ENCODE data around the gene SMC5.
A peak's percentile ranks its signal among the peaks of the same experiment; 100 is the strongest.
"Not testable (repeated sequence)": the region's sequence is repeated elsewhere in the genome, so short reads cannot be mapped to it uniquely, and the experiment has no call there.

The SMC5 gene

DNA sequence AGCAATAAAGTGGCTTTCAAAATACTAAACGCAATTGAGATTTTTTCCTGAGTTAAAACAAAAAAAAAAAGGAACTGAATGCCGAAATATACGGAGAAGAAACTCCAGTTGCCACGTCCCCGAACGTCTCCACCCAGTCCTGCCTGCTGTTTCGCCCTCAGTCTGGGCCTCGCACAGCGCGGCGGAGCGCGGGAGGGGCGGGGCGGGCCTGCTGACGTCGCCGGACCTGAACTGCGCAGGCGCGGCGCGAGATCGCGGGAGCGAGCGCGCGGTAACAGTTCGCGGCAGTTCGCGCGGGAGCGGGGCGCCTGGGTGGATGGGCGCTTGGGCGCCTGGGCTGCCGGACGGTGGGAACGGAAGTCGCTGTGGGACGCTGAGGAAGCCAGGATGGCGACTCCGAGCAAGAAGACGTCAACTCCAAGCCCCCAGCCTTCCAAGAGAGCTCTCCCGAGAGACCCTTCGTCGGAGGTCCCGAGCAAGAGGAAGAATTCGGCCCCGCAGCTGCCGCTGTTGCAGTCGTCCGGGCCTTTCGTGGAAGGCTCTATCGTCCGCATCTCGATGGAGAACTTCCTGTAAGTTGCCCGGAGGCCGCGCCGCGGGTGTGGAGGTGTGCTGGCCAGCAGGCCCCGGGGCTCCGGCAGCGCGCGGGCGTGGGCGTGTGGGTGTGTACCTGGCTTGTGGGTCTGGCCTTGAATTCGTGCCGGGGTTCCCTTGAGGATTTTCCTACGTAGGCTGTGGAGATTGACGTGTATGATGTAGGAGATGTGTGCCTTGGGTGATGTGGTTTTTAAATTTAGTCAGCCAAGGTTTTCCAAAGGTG is at the start of gene SMC5:
Gene SMC5, plus strand, starts transcription at position 287 of the 820 bp plus-strand sequence. Its CDS starts 101 bp downstream, at position 388.
- peak; percentile 89 for DNase-seq

DNA sequence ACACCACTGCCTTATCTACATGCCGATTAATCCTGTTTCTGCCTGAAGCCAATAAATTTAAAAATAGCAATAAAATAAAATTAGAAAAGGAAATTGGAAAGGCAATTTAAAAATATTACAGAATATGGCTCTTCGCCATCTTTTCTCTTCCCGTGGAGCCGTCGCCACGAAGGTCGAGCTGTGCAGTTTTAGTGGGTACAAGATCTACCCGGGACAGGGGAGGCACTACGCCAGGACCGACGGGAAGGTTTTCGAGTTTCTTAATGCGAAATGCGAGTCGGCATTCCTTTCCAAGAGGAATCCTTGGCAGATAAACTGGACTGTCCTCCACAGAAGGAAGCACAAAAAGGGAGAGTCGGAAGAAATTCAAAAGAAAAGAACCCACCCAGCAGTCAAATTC is 41.7 kb upstream of the SMC5 start:
- DNase-seq, result no peak

DNA sequence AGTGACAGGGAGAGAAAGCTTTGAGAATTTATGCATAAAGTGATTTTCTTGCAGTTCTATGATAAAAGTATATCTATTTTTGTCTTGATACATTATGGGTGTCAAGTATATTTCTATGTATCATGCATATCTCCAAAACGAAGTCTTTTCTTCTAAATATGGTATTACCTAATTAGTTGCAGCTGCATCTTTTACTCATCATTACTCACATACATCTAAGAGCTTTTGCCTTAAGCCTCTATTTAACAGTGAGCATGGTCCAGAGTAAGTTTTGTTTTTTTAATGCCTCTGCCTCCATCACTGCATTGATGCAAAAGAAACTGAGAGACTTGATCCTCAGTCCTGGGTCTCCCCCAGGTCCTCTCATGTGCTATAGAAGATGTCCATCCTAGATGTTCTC is 40.0 kb upstream of the SMC5 start:
- no peak for DNase-seq

DNA sequence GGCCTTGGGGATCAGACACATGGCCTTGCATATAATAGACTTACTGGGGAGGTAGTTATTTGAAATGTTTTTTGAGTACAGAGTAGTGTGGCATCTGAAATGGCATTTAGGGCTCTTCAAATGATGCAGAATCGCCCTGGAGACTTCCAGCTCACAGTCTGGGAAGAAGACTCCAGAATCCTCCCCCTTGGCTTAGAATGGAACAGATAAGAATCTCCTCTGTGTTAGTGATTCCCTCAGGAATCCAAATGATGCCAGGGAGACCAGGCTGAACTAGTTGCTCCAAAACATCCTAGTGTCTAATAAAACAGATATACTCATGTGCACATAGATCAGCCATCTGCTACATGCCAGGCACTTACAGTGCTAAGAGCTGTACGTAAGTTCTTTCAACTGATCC is 38.6 kb upstream of the SMC5 start:
- no peak for DNase-seq

DNA sequence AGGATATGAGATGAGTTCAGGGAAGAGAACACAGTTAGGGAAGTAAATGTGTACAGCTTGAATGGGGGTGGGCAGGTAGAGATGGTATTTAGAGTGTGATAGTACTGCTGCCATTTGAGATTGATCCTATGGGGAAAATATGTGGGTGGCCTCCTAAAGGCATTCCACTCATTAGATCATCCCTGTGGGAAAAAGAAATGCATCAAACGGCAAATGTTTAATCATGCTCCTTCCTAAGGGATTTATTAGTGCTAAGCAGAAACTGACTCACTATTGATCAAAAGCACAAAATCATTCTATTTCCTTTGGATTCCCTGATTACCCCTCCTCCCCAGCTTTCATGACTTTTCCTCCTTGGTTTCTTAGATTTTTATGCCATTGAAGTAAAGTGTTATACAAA is 36.4 kb upstream of the SMC5 start:
- no peak for DNase-seq

DNA sequence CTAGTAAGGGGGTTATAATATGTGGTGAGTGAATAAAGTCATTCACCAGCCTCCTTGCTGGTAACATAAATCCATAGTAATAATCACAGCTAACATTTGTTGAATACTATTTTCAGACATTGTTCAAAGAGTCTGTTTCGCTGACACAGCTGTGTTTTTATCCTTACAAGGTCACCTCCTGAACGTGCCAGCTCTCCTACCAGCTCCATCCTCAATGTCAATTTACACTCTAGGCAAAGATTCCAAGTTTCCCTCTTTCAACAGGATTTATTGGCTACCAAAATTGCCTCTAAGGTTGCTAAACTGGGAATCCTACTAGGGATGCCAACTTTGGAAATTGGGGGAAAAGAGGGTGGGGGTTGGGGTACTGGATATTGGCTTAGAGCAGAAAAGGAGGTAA is 30.7 kb upstream of the SMC5 start:
- no peak for DNase-seq

DNA sequence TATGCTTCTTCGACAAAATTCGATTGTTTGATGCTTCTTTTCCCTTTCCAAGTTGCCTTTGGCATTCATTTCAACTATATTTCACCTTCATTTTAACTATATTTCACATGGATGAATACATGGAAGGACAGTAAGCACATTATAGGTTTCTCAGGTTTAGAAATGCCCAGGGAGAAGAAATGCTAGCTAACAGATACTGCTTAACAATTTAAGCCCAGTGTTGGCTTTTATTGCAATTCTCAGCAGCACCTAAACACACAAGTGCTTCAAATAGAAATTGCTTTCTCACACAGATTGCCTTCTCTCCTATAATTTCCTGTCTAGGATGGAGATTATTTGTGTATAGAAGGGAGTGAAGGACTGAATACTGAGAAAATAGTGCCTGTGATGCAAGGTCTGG is 30.2 kb upstream of the SMC5 start:
- no peak for DNase-seq

DNA sequence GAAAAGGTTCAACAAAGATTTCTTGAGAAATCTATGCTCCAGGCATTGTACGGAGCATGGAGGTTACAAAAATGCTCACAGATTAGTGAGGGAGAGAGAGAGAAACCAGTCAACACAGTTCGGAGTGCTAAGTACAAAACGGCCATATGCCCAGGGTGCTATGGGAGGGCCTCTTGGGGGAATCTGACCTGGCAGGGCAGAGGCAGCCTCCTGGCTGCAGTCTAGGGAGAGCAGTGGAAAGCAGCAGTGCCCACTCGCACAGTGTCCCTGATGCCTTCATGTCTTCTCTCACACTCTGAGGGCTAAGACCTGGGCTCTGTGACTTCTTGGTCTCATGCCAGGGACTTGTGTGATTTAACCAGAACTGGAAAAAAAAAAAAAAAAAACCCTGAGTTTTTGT is 29.8 kb upstream of the SMC5 start:
- DNase-seq, result no peak

DNA sequence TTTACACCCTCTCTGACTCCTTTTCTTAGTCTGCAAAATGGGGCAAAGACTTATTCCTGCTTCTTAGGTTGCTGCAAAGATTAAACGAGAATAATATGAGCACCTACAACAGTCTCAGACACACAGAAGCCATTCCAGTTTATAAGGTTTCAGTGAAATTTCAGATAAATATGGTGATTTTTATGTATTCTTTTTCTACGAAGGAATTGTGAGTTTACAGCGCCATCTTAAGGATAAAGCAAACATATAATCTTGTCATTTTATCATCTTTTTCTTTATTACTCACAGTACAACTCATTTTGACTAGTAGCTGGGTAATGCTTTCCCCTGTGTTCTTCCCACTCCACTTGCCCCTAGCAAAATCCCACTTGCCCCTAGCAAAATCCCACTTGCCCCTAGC is 29.2 kb upstream of the SMC5 start:
- DNase-seq, result no peak

DNA sequence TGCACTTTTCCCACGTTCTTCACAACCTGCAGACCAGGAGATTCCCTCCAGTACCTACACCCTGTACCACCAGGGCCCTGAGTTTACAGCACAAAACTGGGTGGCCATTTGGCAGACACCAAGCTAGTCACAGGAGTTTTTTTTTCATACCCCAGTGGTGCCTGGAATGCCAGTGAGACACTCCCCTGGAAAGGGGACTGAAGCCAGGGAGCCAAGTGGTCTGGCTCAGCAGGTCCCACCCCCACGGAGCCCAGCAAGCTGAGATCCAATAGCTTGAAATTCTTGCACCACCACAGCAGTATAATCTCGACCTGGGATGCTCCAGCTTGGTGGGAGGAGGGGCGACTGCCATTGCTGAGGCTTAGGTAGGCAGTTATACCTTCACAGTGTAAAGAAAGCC is 26.3 kb upstream of the SMC5 start:
- no peak for DNase-seq

DNA sequence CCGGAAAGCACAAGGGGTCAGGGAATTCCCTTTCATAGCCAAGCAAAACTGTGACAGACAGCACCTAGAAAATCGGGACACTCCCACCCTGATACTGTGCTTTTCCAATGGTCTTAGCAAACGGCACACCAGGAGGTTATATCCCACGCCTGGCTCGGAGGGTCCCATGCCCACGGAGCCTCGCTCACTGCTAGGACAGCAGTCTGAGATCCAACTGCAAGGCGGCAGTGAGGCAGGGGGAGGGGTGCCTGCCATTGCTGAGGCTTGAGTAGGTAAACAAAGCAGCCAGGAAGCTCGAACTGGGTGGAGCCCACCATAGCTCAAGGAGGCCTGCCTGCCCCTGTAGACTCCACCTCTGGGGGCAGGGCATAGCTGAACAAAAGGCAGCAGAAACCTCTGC is 24.6 kb upstream of the SMC5 start:
- DNase-seq, result not testable (repeated sequence)

DNA sequence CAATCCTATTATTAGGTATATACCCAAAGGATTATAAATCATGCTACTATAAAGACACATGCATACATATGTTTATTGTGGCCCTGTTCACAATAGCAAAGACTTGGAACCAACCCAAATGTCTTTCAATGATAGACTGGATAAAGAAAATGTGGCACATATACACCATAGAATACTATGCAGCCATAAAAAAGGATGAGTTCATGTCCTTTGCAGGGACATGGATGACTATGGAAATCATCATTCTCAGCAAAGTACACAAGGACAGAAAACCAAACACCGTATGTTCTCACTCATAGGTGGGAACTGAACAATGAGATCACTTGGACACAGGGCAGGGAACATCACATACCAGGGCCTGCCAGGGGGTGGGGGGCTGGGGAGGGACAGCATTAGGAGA is 12.8 kb upstream of the SMC5 start:
- DNase-seq, result not testable (repeated sequence)

DNA sequence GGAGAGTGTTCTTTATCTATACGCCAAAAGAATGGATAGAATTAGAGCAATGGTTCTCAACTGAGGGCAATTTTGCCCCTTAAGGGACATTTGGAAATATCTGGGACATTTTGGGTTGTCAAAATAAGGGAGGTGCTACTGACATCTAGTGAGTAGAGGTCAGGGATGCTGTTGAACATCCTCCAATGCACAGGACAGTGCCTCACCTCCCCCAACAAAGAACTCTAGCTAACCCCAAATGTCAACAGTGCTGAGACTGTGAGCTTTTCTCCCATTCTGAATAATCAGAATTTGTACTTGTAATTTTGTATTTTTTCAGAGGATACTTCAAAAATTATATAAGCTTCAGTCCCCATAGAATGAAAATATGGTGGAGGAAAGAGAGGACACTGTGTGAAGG is 8.6 kb upstream of the SMC5 start:
- no peak for DNase-seq

DNA sequence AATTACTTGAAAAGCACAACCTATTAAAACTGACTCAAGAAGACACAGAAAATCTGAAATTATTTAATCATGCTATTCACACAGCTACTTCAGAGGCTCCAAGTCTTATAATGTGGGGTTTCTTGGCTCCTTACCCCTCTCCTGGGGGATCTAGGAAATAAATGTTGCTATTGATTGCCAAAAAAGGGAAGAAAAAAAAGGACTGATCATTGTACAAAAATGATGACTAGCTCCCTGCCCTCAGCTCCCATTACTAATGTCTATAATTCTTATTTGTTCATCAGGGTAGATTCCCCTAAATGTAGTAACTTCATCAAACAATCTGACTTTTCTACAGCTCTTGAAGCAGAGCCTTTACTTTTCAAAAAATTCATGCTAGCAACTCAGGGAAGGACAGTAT is 3.3 kb upstream of the SMC5 start:
- no peak for DNase-seq

DNA sequence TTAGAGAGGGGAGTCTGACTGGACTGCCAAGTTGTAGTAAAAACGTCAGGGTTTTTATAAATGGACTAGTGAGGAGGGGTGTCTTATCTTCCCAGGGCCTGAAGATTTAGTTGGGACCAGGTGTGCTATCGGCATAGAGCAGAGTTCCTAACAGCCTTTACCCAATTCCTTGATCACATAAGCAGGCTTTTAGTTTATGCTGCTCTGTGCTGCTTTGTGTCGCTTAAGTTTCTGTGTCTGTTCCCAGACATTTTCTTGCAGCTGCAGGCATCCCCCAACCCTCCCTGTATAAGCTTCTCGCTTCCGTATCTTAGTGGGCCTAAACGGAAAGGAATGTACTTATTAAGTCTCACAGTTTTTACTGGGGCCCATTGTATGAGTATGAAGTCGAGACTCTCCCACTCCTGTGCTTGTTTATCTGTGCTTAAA is 2.6 kb upstream of the SMC5 start:
- DNase-seq, result no peak

DNA sequence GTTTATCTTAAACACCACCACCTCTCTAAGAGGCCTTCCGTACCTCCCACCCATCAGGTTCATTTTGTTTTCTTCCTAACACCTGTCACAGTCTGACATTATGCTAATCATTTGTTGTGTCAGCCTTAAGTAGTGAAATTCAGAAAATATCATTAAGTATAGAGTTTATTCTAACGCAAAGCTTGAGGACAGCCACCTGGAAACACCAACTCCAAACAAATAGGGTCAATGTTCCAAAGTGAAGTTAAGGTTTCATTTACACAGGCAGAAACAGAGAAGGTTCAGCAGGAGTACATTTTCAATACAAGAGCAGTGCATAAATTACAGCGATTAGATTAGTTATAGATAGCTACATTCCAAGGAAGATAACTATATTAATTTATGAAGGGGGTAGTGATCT is 1.3 kb upstream of the SMC5 start:
- DNase-seq, result no peak

DNA sequence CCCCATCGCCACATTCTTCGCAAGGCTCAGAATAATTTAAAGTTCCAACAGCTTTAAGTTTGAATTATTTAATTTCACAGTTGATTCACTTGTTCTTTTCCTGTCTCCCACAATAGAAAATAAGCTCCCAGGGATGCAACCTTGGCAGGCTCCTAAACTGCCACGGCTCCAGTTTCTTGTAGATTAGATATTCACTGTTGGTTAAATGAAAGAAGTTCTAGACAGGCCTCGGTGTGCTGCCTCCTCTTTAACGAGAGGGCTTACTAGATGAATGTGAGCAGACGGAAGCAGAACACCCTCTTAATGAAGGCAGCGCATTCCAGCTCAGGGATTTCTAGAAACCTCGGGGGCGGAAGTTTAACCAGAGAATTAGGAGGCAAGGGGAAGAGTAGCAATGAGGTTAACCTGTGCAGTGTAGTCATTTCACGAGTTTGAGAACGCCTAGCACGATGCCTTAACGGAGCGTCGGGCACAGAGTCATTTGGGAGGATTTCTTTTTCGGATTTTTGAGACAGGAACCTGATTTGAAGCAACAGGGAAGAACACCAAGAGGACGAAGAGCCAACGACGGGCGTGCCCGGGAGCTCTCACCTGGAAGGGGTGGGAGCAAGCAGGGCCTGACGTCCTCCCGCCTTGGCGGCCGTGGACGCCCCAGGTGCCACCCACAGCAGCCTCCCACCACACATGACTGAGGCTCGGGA is 637 bp upstream of the SMC5 start:
- DNase-seq, result no peak

DNA sequence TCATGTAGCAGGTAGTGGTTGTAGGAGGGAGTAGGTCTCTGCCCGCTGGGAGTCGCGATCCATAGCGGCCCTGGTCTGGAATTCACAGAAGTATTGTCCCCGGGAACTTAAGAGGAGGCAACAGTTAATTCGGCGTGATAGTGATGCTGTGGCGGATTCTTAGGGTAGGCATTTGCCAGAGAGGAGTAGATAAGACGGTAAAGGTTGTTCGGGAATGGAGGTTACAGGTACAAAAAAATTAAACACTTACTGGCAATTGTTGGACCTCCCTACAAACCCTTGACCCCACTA is 679 bp downstream of the SMC5 start:
- no peak for DNase-seq

DNA sequence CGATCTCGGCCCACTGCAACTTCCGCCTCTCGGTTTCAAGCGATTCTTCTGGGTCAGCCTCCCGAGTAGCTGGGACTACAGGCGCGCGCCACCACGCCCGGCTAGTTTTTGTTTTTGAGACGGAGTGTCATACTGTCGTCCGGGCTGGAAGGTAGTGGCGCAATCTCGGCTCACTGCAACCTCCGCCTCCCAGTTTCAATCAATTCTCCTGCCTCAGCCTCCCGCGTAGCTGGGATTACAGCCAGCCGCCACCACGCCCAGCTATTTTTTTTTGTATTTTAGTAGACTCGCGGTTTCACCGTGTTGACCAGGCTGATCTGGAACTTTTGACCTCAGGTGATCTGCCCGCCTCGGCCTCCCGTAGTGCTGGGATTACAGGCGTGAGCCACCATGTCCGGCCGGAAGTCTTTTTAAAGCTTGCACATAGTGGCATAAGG is 1.2 kb downstream of the SMC5 start:
- no peak for DNase-seq

DNA sequence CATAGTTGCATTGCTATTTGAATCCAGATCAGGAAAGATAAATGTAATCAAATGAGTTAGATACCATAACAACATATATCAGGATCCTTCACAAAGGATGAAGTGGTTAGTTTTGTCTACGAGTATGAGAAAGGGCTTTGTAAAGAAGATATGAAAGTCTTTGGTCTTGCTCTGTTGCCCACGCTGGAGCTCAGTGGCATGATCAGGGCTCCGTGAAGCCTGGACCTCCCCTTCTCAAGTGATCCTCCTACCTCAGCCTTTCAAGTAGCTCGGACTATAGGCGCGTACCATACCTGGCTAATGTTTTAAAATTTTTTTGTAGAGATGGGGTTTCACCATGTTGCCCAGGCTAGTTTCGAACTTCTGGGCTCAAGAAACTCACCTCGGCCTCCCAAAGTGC is 1.8 kb downstream of the SMC5 start:
- no peak for DNase-seq

DNA sequence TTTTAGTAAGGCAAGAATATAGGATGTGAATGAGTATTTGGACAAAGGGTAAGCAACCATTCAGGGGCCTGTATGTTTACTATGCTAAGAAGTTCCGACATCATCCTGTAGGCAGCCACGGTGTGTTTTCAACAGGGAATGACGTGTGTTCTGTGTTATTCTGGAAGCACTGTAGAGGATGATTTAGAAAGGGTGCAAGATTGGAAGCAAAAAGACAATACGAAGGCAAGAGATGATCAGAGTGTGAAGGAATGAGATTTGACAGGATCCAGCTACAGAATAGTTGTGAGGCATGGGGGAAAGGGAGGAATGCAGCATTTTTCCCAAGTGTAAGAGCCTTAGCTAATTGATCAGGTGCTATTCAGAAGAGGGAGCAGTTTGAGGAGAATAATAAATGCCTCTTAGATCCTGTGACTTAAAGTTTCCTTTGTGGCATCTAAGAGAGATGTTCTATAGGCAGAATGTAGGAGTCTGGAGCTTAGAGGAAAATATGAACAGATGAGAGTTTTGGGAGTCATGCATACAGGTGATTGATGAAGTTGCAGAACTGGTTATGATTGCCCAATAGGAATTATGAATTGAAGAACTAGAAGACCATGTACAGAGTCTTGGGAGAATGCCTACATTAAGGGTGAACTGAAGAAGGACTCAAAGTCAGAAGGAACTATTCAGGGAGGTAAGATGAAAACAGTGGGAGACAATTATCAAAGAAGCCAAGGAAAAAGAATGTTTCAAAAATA is 2.5 kb downstream of the SMC5 start:
- DNase-seq, result no peak

DNA sequence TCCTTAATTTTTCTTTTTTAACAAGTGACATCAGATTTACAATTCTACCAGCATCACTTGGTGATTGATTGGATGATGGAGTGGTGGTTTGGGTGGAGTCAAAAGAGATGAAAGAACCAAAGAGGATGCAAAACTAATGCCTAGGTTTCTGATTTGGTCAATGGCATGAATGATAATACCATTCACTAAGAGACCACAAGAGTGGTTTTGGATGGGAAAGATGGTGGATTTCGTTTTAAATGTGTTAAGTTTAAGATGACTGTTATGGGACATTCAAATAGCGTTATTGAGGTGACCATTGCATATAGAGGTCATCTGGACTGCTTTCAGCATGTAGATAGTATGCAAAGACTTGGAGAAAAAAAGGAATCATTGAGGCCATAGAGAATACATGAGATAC is 3.6 kb downstream of the SMC5 start:
- DNase-seq, result no peak

DNA sequence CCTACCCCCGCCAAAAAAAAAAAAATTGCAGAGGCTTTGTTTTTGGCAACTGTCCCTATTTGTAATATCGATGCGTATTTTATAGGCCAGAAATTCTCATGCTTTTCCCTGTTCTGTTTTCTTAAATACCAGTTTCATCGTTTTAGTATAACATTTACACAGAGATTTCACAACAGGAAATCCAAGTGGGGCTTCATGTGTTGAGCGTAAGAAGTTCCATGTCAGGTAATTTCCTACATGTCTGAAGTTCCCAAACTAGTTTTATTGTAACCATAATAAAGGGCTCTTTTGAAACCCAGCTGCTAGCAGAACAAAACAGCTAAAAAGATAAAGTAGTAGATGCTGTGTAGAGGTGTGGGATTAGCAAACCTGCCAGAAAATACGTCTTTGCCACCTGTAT is 4.2 kb downstream of the SMC5 start:
- DNase-seq, result no peak

DNA sequence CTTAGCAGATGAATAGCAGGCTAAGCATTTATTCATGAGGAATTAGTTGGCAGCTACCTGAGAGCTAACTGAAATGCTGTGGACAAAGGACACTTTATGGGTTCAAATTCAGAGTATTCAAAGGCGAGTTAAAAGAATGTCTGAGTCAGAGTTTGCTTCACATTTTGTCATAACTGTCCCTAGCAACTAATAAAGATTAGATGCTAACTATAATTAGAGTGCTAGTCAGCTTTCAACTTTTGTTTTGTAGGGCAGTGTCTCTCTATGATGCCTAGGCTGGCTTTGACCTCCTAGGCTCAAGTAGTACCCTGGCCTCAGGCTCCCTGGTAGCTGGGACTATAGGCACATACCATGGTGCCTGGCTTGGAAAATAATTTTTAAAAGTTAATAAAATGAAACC is 4.6 kb downstream of the SMC5 start:
- no peak for DNase-seq

All from T1000 (cell line).